ENCODE measurements around the gene ZMIZ1. TPM values are rescaled to one million over a fixed set of nuclear protein-coding genes. Genes with fewer than 3 reads are reported as not detected.

The ZMIZ1 gene
- total and polyA plus RNA-seq, 8 donors: 63.1 to 87.2 (median 76.8) TPM

GRCh38 chr10:79084972-79085597 is 16.3 kb downstream of the ZMIZ1 start:
- Histone ChIP-seq H3K4me3 (no peak overlapping the region), H3K27ac (peak overlapping the region; percentile 70 to 90), H3K36me3 (no peaks in the 10 kb centered on the region), H3K4me1 (peaks cover 43 to 100% of the 10 kb centered on the region in 2 donors), H3K9me3 (no peaks in the 10 kb centered on the region), H3K27me3 (no peaks in the 10 kb centered on the region)
- no peak for ATAC-seq
- DNase-seq: peak in 1 of 4 donors; percentile 81
- intact Hi-C loops (cut with DNase I): no loop called here
- TF ChIP-seq, protein P1, sequence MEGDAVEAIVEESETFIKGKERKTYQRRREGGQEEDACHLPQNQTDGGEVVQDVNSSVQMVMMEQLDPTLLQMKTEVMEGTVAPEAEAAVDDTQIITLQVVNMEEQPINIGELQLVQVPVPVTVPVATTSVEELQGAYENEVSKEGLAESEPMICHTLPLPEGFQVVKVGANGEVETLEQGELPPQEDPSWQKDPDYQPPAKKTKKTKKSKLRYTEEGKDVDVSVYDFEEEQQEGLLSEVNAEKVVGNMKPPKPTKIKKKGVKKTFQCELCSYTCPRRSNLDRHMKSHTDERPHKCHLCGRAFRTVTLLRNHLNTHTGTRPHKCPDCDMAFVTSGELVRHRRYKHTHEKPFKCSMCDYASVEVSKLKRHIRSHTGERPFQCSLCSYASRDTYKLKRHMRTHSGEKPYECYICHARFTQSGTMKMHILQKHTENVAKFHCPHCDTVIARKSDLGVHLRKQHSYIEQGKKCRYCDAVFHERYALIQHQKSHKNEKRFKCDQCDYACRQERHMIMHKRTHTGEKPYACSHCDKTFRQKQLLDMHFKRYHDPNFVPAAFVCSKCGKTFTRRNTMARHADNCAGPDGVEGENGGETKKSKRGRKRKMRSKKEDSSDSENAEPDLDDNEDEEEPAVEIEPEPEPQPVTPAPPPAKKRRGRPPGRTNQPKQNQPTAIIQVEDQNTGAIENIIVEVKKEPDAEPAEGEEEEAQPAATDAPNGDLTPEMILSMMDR (IDR thresholded peaks at IDR 0.05): no peak

- Histone ChIP-seq H3K4me3 (no peak overlapping the region), H3K9me3 (no peaks in the 10 kb centered on the region), H3K27ac (peak overlapping the region in 1 of 2 donors; percentile 37), H3K27me3 (no peaks in the 10 kb centered on the region), H3K36me3 (no peaks in the 10 kb centered on the region), H3K4me1 (peaks cover 46 to 98% of the 10 kb centered on the region in 2 donors)
- DNase-seq: no peak
- TF ChIP-seq, protein P1 (IDR thresholded peaks at IDR 0.05): no peak
- ATAC-seq: no peak
- intact Hi-C loops (cut with DNase I): no loop called here
Observed at GRCh38 chr10:79086822-79087221, 18.1 kb downstream of the ZMIZ1 start.

- Histone ChIP-seq H3K36me3 (no peaks in the 10 kb centered on the region), H3K9me3 (no peaks in the 10 kb centered on the region), H3K27ac (peak overlapping the region in 1 of 2 donors; percentile 37), H3K4me1 (peaks cover 44 to 98% of the 10 kb centered on the region in 2 donors), H3K27me3 (no peaks in the 10 kb centered on the region), H3K4me3 (no peak overlapping the region)
- TF ChIP-seq, protein P1 (IDR thresholded peaks at IDR 0.05): no peak
- DNase-seq (no peak), ATAC-seq (no peak)
- intact Hi-C loops (cut with DNase I): no loop called here
Observed at GRCh38 chr10:79087721-79088120, 19.0 kb downstream of the ZMIZ1 start.

DNA sequence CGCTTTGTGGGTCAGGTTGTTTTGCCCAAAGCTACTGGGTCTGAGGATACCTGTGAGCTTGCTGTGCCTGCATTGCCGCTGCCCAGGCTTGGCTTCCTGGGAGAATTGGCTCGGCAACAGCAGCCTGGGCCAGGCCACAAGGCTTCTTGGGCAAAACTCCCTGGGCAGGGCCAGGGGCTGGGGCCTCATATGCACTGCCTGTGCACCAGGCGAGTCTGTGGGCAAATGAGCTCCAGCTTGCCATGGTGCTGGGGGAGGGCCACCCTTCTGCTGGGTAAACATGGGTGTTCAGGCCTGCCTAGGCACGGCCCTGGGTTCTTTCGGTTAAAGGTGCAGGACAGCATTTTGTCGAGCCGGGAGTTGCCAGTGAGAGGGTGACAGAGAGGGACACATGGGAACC is 19.4 kb downstream of the ZMIZ1 start:
- TF ChIP-seq, protein P1 (IDR thresholded peaks at IDR 0.05): no peak
- H3K9me3 ChIP-seq: no peaks in the 10 kb centered on the region
- H3K27ac ChIP-seq: peak overlapping the region in 1 of 2 donors; percentile 37
- ATAC-seq: peak; percentile 69
- no peak overlapping the region for H3K4me3 ChIP-seq
- H3K36me3 ChIP-seq: no peaks in the 10 kb centered on the region
- intact Hi-C loops (cut with DNase I): no loop called here
- peaks cover 39 to 96% of the 10 kb centered on the region in 2 donors for H3K4me1 ChIP-seq
- DNase-seq: peak in 2 of 4 donors; percentile 36 to 80
- no peaks in the 10 kb centered on the region for H3K27me3 ChIP-seq

GRCh38 chr10:79088613-79089355 is 20.0 kb downstream of the ZMIZ1 start:
- peaks cover 39 to 96% of the 10 kb centered on the region in 2 donors for H3K4me1 ChIP-seq

More at GRCh38 chr10:79088613-79089355, 20.0 kb downstream of the ZMIZ1 start:
- Histone ChIP-seq H3K36me3 (no peaks in the 10 kb centered on the region), H3K27me3 (no peaks in the 10 kb centered on the region), H3K27ac (peak overlapping the region in 1 of 2 donors; percentile 37), H3K4me3 (no peak overlapping the region), H3K9me3 (no peaks in the 10 kb centered on the region)
- ATAC-seq (no peak), DNase-seq (peak in 1 of 4 donors; percentile 40)
- intact Hi-C loops (cut with DNase I): no loop called here
- TF ChIP-seq, protein P1 (IDR thresholded peaks at IDR 0.05): no peak

All from left lung (tissue), 10 donors.